Measurements from ENCODE around the gene CDK5R2.
A peak's percentile ranks its signal among the peaks of the same experiment; 100 is the strongest.
"Not testable (repeated sequence)": the region's sequence is repeated elsewhere in the genome, so short reads cannot be mapped to it uniquely, and the experiment has no call there.

The CDK5R2 gene

DNA sequence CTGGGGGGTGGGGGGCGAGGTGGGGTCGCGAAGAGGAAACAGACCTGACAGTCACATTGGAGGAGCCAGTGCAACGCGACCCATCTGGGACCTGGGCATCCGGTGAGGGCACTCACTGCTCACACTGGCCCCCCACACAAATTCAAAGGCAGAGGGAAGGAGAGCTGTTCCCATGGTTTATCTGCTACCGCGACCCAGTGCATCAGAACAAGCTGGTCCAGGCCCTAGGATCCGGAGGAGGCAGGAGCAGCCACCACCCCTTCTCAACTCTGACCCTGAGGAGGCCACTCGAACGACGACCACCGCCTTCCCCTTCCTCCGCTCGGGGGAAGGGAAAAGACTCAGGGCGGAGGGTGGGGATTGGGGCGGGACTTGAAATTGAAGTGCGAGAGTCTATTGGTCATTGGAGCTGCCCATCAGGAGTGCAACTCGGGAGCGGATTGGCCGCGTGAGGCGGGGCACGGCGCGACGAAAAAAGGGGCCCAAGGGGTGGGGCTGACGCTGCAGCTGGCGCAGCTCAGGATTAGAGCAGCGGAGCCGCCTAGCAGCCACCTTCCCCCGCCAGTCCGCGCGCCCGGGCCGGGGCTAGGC, at the start of gene CDK5R2:
TSS of gene CDK5R2 (plus strand) at position 526 of the 591 bp plus-strand sequence. CDS start 155 bp downstream, outside the sequence.
- peak; percentile 28 to 44 for DNase-seq

DNA sequence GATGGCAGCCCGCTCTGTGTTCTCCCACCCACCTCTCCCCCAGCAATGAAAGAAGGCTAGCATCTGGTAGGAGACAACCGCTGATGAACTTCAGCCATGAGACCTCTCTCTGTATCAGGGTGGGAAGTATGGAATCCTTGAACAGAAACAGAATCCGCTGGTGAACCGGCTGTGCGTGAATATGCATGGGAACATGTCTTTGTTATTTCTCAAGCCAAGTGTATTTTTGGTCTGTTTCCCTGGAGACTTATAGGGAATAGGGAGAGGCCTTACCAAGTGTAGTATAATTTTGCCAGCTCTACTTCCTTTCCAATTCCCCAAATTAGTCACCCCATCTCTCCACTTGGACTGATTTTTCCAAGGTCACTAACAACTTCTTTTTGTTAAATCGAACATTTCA, 48.7 kb upstream of the CDK5R2 start:
- DNase-seq, result no peak

DNA sequence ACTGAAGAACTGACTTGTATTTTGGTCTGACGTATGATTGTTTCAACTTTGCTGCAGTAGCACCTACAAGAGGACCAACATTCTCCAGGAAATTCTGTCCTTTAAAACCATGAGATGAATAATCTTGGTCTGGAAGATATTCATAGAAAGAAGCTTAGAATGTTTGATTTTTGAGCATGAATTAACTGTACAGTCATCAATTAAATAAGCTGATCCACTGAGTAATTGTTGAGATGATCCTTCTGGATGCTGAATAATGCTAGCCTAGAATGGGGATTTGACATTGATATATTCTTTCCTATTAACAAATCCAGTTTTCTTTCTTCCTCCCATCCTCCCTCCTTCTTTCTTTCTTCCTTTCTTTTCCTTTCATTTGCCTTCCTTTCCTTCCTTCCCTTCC, 39.0 kb upstream of the CDK5R2 start:
- no peak for DNase-seq

- no peak for DNase-seq
These were observed 34.7 kb upstream of the CDK5R2 start for GRCh38 chr2:218924757-218925156.

DNA sequence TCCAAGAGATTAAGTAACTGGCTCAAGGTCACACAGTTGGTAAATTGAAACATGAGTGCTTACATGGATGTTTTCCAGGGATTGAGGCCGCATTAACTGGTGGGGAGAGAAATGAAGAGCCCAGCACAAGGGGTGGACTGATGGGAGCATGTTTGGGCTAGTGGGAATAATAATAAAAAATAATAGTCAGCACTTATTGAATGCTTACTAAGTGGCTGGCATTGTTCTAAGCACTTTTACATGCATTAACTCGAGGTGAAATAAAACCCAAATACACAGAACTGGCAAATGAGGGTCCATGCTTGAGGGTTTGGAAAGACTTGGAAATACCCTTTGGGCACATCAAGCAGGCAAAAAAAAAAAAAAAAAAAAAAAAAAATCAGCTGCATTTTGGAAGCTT, 34.0 kb upstream of the CDK5R2 start:
- DNase-seq, result no peak

GRCh38 chr2:218927422-218927821, 32.0 kb upstream of the CDK5R2 start:
- no peak for DNase-seq

DNA sequence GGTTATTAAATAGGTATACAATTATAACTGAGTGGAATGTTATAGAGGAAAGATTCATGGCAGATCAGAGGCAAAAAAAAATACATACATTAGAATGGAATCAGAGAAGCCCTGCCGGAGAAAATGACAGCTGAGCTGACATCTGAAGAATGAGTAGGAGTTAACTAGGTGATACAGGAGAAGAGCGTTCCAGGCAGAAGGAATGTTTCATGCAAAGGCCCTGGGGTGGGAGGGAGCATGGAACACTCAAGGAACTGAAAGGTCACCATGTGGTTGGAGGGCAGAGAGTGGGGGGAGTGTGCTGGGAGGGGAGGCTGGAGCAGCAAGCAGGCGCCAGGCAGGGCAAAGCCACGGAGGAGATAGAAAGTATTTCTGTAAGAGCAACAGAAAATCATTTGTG, 31.6 kb upstream of the CDK5R2 start:
- no peak for DNase-seq

GRCh38 chr2:218930488-218930887, 29.0 kb upstream of the CDK5R2 start:
- not testable (repeated sequence) for DNase-seq

DNA sequence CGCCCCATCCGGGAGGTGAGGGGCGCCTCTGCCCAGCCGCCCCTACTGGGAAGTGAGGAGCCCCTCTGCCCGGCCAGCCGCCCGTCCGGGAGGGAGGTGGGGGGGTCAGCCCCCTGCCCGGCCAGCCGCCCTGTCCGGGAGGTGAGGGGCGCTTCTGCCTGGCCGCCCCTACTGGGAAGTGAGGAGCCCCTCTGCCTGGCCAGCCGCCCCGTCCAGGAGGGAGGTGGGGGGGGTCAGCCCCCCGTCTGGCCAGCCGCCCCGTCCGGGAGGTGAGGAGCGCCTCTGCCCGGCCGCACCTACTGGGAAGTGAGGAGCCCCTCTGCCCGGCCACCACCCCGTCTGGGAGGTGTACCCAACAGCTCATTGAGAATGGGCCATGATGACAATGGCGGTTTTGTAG, 27.7 kb upstream of the CDK5R2 start:
- not testable (repeated sequence) for DNase-seq

GRCh38 chr2:218944759-218945404, 14.6 kb upstream of the CDK5R2 start:
- DNase-seq, result no peak

GRCh38 chr2:218946621-218947020, 12.8 kb upstream of the CDK5R2 start:
- no peak for DNase-seq

DNA sequence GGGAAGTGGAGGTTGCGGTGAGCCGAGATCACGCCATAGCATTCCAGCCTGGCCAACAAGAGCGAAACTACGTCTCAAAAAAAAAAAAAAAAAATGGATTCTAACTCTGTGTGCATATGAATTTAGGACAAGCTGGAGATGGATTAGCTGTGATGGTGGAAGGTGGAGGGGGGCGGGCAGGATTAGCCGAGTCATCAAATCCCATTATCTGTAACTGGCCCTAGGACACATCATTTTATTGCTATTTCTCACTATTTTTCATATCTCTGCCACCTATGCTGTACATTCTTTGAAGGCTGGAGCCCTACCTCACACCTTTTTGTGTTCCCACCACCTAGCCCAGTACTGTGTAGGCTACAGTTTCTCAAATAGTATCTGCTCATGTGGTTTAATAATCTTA, 7.3 kb upstream of the CDK5R2 start:
- DNase-seq, result no peak

GRCh38 chr2:218953366-218953954, 6.0 kb upstream of the CDK5R2 start:
- DNase-seq, result no peak

DNA sequence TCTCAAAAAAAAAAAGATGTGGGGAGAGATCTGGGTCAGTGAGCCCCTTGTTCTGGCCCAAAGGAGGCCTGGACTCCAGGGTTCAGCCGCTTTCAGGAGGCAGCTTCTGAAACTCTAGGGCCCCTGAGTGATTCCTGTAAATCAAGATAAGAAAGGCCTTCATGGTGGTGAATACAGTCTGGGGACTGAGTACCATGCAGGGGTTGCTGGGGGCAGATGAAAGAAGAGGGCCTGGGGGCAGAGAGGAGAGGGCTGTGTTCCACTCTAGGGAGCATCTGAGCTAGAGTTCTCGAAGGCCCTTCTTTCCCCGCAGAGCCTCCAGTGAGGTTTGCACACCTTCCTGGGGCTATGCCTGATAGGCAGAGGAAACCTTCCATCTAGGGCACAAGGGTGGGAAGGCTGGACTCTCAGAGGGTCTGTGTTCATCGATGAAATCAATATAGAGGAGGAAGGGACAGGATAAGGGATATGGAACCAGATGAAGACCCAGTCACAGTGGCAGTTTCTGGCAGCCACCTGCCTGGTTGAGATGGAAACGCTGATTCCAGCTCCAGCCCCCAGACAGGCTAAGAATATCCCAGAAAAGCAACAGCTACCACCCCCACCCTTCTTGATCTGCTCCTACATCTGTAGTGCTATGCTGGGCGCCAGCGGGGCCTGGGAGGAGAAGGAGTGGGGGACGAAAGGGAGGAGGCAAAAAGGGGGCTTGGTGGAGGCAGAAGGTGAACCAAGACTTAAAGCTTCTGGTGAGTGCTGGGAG, 4.7 kb upstream of the CDK5R2 start:
- DNase-seq, result no peak

DNA sequence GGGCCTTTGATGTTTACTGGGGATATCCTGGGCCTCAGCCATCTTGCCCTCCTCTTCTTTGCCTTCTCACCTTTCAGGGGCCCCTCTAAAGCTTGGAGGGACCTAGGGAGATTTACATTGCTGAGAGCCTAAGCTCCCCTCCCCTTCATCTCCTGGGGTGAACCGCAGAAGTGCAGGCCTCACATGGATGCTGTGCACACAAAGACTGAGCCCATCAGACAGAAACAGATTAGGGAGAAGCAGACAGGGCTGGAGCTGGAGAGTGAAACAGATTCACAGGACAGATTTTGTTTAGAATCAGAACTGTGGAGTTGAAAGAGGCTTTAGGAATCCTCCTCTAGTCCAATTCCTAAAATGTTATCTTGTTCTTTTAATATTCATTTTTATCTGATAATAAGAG, 3.4 kb upstream of the CDK5R2 start:
- no peak for DNase-seq

GRCh38 chr2:218957671-218958070, 1.8 kb upstream of the CDK5R2 start:
- no peak for DNase-seq

DNA sequence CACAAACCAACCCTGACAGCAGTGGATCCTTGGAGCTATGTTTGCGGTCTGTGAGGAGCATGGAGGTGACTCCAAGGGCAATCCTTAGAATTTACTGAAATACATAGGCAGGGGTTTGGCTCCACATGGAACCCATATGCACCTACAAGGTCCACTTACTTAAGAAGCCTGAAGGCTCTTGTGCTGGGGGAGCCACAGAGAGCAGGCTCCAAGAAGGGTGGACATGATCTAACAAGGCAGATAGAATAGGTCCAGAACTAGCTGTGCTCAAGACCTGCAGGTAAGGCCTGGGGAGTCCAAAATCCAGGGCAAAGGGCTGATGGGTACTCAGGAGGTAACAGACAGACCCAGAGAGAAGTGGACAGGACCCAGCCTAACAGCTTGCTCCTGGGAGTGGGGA, 1.2 kb upstream of the CDK5R2 start:
- DNase-seq, result no peak

GRCh38 chr2:218959761-218960308, 369 bp downstream of the CDK5R2 start:
- DNase-seq, result no peak

DNA sequence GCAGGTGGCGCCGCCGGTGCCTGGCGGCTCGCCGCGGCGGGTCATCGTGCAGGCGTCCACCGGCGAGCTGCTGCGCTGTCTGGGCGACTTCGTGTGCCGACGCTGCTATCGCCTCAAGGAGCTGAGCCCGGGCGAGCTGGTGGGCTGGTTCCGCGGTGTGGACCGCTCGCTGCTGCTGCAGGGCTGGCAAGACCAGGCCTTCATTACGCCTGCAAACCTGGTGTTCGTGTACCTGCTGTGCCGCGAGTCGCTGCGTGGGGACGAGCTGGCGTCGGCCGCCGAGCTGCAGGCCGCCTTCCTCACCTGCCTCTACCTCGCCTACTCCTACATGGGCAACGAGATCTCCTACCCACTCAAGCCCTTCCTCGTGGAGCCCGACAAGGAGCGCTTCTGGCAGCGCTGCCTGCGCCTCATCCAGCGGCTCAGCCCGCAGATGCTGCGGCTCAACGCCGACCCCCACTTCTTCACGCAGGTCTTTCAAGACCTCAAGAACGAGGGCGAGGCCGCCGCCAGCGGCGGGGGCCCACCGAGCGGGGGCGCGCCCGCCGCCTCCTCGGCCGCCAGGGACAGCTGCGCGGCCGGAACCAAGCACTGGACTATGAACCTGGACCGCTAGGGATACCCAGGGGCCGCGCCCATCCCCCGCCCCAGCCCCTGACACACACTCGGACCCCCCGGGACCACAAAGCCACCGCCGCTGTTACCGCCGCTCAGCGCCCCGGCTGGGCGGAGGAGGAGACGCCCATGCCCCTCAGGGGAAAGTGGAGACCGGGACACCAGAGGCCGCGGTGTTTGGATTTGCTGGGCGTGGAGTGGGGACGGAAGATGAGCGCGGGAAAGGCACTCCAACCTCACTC, 1.1 kb downstream of the CDK5R2 start:
- DNase-seq, result no peak

GRCh38 chr2:218961229-218961628, 1.8 kb downstream of the CDK5R2 start:
- DNase-seq, result no peak

DNA sequence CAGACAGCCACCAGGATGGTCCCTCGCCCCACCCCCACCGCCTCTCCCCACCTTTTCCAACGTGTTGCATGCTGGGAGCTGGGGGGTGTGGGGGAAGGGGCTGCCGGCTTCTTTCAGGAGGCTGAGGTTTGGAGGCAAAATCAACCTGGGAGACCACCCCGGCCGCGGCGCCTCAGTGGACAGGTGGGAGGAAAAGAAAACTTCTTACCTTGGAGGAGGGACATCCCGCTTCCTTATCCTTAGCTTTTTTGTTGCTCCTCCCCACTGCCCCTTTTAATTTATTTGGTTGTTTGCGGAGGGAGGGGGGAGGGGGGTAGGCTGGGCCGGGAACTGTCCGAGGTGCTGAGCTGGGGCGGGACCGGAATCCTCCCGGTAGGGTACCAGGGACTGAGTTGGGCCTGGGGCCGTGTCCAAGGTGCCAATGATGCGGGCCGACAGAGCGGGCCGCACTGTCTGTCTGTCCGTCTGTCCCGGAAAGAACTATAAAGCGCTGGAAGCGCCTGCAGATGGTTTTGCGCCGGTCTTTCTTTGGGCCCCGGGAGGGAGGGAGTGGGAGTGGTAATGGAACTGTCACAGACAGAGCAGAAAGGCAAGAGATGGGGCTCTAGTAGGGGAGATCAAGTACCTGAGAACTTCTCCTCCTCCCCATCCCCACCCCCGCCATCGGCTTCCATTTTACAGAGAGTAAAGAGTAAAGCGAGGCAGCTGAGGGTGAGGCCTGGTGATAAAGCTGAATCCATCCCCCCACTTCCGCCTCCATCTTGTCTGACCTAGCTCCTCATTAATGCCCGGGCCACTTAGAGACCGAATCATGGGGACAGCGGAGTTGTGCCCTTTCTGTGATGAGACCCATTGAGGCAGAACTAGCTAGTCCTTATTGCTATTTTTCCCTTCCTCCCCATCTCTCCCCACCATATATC, 2.4 kb downstream of the CDK5R2 start:
- no peak for DNase-seq
